DLD1 (cell line): ENCODE results near the gene ENPP3.
"Not testable (repeated sequence)": the region's sequence is repeated elsewhere in the genome, so short reads cannot be mapped to it uniquely, and the experiment has no call there.

Source experiments
- in situ Hi-C: cut with HindIII; loops from 2 replicates; pipeline ENCODE4 v1.10.0; 2017; ENCODE audit warnings: low sequenced_read_pairs

ENPP3 gene

DNA sequence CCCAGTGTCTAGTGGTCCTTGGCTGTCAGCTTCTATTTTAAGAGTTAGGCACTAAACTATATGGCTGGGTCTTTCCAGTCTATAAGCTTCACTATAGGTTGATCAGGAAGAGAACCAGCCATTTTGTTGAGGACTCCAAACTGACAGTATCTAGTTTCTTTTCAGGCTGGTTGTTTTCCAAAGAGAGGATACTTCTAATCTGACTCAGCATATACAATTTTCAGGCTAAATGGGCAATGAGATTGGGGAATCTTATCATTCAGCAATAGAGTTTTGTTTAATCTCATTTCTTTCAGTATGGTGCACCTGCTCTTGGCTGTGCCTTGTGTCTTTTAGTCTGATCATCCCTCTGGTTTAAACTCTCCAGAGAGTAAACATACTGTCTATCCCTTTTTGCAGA is 94.1 kb downstream of the ENPP3 start:
- in situ Hi-C loops = no loop called here

DNA sequence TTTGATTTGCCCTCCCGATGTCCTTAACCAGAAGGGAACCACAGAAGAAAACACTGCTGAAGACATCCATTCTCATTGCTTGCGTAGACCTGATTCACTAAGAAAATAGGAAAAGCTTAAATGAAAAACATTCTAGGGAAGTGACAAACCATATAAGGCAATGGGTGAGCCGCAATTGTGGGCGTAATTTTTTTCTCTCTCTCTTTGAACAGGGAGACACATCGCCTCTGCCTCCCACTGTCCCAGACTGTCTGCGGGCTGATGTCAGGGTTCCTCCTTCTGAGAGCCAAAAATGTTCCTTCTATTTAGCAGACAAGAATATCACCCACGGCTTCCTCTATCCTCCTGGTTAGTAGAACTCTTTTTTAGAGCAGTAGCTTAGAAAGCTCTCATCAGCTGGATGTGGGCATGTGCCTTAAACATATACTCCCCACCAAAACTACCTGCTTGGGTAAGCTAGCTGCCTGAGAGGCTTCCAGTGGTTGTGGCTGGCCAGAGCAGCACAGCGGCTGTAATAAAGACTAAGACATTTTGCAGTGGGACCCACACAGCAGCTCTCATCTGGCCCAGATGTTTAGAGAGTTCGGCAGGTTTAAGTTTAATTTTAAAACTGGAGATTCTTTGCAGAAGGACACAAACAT is 96.4 kb downstream of the ENPP3 start:
- in situ Hi-C loops = no loop called here

DNA sequence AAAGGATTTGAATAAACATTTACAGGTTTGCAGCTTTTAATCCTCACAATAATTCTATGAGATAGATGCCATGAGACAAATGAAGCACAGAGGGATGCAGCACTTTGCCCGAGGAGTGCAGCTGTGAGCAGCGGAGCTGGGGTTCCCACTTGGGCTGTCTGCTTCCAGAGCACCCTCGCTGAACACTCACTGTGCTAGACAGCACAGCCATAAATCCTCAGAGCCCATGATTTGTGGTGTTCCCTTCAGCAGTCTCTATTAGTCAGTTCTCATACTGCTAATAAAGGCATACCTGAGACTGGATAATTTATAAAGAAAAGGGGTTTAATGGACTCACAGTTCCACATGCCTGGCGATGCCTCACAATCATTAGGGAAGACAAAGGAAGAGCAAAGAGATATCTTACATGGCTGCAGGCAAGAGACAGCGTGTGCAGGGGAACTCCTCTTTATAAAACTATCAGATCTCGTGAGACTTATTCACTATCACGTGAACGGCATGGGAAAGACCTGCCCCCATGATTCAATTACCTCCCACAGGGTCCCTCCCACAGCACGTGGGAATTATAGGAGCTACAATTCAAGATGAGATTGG is 99.0 kb downstream of the ENPP3 start:
- in situ Hi-C loops = no loop called here

DNA sequence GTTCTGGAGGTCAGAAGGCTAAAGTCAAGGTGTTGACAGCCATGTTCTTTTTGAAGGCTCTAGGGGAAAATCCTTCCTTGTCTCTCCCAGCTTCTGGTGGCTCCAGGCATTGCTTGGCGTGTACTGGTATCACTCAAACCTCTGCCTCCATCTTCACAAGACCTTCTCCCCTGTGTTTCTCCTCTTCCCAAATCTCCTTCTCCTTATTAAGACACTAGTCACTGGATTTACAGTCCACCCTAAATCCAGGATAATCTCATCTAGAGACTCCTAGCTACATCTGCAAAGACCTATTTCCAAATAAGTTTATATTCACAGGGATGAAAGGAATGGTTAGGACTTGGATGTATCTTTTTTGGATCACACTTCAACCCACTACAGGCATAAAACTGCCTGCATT is 99.7 kb downstream of the ENPP3 start:
- in situ Hi-C loops = no loop called here

DNA sequence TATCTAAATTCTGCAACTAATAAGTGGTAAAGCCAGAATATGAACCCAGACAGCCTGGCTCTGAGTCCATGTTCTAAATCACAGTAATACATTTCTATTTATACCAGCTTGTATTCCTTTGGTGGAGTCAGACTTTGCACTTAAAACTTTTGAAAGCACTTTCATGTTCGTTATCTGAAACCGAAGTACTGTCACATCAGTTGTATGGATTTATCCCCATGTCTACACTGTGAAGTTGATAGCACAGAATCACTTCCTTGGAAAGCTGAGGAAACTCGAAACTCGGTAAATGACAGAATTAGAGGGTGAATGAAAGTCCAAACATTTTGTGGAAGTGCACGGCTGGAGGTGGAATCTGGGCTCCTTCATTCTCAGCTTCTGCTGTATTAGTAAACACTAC is 102.0 kb downstream of the ENPP3 start:
- in situ Hi-C loops = no loop called here

DNA sequence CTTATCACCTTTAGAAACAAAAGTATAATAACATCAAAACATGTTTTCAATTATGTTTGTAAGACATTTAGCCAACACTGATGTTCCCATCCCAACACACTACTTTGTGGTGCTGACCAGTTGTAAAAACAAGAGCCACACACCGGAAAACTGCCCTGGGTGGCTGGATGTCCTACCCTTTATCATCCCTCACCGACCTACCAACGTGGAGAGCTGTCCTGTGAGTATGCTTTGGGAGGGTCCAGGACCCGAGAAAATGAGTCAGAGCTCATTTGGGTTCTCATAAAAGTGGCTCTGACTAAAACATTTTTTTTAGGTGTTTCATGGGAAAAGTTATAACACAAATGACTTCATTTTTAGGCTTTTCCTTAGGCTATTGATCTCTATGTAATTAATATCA is 103.1 kb downstream of the ENPP3 start:
- in situ Hi-C loops = no loop called here

DNA sequence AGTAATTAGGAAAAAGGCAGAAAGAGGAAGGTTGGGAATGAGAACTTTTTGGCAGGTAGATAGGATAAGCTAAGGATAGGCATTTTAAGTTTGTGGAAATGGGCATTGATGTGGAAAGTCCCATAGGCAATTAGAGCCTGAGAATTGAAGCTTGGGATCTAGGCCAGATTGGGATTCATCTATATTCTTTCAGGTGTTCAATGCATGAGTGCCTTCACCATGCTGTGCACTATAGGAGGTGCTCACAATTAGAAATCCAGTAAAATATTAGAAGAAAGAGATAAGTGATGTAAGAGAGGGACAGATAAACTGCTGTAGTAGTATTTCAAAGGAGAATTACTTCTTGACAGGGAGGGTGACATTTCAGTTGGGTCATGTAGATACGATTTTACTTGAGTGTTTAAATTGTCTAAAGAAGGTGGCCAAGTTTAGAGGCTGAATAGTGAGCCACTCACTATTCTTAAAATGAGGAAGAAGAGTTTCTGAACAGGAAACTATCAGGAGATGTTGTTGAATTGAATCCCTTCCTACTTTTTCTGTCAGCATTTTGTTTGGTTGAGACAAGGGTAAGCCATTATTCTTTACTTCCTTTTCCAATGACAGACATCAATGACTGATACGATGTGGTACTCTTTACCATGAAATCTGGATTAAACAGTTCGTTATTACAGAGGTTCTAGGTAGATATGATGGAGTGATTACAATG is 104.7 kb downstream of the ENPP3 start:
- in situ Hi-C loops = no loop called here

DNA sequence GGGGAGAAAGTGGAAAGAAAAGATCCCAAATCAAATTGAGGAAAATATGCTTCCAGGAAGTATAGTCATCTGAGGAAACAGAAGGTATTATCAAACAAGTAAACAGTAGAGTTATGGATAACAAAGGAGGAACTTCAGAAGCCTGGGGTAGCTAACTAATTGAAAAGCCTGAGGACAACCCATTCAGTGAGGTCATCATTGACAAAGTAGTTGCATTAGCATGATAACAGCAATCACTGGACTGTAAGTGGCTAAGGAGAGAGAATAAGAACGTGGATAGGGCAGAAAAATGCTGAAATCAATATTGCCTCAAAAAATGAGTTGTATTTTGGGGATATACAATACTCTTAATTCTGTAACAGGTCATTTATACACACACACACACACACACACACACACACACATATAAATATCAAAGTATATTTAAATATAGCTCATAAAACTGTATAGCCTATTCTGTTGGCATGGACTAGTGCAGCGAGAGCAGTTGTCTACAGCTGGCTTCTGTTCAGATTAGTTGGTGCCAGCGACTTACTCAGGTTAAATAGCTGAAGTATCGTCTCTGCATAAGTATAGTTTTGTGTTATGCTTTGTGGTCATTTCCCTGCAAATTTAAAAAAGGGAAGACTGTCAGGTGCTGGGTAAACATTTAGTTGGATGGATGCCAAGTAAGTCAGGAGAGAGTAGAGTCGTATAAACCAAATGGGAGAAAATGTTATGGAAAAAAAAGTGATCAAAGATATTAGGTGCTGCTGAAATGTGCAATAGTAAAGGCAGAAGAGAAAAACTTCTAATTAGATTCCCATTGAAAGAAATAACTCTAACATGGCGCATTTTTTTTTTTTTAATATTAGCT is 107.6 kb downstream of the ENPP3 start:
- in situ Hi-C loops = no loop called here

DNA sequence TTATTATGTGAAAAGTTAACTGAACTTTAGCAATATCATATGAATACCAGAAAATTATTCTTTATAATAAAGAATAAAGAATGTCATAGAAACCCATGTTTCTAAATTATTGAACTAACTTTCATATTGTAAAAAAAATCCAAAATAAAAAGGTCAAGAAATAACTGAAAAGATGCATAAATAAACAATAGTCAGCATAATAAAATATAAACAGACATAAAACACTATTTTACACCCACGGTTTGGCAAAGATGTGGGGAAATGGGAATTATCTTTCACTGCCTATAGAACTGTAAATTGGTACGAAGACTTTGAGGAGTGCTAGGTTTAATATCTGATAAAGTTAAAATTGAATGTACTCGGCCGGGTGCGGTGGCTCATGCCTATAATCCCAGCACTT is 108.4 kb downstream of the ENPP3 start:
- in situ Hi-C loops = no loop called here

DNA sequence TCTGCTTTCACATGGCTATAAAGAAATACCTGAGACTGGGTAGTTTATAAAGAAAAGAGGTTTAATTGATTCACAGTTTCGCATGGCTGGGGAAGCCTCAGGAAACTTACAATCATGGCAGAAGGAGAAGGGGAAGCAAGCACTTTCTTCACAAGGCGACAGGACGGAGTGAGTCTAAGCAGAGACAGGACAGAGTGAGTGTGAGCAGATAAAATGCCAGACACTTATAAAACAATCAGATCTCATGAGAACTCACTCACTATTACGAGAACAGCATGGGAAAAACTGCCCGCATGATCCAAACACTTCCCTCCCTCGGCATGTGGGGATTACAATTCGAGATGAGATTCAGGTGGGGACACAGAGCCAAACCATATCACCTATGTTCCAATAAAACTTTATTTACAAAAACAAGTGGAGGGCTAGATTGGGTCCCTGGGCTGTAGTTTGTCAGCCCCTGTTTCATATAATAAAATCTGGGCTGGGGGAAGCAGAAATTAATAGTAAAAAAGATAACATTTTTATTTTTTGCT is 110.8 kb downstream of the ENPP3 start:
- in situ Hi-C loops = no loop called here

DNA sequence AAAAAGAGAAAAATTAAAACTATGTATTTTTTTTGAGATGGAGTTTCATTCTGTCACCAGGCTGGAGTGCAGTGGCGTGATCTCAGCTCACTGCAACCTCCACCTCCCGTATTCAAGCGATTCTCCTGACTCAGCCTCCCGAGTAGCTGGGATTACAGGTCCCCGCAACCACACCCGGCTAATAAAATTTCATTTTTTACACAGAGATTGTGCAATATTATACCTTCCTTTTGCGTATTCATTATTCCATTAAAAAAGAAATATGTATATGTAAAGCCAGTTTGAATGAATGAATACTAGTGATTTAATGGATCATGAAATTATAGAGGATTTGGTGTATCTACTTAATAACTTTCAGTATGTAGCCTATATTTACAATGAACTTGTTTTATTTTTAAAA is 111.9 kb downstream of the ENPP3 start:
- in situ Hi-C loops = no loop called here

DNA sequence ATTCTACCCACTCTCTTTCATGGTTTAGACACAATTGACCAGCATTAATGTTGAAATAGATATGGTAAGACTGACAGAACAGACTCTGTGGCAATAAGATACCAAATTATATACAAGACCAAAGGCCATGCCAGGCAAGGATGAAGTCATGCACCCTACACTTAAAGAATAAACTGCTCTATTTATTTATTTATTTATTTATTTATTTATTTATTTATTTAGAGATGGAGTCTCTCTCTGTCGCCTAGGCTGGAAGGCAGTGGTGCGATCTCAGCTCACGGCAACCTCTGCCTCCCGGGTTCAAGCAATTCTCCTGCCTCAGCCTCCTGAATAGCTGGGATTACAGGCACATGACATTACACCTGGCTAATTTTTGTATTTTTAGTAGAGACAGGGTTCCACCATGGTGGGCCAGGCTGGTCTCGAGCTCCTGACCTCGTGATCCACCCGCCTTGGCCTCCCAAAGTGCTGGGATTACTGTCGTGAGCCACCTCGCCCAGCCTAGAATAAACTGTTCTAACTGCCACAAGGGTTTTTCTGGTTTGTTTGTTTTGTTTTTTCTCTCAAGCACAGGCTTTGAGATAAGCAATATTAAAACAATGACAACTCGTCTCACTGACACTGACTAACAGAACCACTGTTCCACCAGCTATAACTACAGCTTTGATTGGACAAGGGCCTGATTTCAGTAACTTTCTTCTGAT is 114.1 kb downstream of the ENPP3 start:
- in situ Hi-C loops = not testable (repeated sequence)

DNA sequence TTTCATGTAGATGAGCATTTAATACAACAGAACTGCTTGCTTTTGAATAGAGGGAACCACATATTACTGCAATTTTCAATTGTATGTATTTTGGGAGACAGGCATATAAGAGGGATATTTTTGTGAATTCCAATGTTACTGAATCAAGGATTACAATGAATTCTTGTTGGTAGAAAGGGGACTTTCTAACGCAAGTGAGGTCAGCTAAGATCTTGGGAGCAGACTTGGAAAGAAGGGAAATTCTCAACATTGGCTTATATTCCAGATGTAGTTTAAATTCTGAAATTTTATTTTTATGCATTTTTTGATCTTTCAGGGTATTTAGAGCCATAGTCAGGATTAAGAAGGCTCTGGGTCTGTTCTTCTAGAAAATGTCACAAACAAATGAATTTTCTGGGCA is 117.0 kb downstream of the ENPP3 start:
- in situ Hi-C loops = no loop called here

DNA sequence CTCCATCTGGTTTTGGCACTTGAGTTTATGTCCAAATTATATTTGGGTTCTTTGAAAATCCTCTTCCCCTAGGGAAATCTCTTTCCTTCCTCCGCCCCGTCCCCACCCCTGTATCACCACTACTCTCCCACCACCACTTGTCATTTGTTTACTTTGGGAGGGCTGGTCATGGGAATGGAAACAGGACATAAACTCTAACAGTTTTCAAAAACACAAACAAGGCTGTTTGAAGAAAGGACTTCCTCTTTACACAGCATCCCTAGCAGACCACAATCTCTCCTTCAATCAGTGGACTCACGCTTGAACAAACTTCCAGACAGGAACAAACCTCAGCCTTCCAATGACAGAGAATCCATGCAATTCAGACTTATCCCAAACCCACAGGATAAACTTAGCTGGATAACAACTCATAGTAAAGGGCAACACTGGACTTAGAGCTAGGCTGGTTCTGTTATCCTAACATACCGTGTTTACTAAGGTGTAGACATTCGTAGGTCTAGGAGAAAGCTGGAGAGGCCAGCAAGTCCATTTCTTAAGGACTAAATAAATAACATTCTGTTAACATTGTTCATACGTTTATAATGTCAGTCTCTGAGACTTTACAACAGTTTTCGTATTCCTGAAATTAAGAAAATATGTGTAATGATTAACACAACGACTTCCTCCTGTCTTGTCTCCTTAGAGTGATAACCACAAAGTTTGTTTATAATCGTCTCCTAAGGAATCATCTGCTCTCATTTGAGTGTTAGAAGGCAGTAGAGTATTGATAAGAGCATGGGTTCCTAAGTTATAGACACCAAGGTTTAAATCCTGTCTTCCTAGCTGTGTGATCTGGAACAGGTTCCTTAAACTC is 117.8 kb downstream of the ENPP3 start:
- in situ Hi-C loops = no loop called here

DNA sequence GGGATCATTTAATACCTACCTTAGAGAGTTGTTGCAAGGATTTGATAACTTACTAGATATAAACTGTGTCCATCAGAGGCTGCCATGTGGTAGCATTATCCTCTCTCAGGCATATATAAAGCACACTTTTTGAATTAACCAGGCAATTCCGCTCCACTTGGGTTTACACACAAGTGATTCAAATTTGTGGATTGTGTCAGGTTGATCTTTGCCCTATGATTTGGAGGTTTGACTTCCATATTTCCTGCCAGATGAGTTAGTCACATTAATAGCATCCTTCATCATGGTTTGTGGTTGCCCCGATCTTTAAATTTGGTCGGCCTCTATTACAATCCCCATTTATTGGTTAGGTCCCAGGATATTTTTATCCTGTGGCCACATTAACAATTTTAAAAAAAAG is 118.5 kb downstream of the ENPP3 start:
- in situ Hi-C loops = no loop called here

DNA sequence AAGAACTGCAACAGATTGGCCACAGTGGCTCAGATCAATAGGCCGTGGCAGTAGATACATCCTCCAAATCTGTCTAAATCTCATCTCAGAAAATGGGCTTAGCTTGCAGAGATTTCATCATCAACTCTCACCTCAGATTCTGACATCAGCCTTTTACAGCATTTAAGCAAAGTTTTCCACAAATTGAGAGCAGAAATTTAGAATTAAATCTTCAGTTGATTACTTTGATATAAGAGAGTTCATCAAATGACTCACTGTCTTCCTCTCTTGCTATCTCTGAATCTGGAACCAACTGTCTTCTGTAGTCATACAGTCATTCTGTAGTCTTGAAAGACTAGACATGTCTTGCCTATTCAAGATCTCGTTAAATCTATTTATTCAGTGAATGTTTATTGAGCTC is 118.9 kb downstream of the ENPP3 start:
- in situ Hi-C loops = no loop called here

DNA sequence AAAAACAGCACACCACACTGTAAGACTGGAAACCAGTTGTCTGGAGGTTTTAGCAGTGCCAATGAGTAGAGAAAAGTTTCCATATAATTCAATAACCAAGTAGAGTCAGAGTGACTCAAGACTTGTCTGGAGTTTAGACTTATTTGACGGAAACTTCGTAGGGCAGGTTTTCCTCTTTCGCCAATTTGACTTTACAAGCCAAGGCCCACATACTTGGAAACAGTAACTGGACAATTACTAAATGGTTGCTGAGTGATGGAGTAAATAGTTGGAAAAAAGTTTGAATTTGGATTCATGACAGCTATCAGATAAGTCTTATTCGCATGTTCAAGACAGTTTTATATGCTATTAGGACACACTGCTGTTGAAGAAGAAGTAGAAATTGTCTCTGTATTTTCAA is 121.8 kb downstream of the ENPP3 start:
- in situ Hi-C loops = no loop called here

DNA sequence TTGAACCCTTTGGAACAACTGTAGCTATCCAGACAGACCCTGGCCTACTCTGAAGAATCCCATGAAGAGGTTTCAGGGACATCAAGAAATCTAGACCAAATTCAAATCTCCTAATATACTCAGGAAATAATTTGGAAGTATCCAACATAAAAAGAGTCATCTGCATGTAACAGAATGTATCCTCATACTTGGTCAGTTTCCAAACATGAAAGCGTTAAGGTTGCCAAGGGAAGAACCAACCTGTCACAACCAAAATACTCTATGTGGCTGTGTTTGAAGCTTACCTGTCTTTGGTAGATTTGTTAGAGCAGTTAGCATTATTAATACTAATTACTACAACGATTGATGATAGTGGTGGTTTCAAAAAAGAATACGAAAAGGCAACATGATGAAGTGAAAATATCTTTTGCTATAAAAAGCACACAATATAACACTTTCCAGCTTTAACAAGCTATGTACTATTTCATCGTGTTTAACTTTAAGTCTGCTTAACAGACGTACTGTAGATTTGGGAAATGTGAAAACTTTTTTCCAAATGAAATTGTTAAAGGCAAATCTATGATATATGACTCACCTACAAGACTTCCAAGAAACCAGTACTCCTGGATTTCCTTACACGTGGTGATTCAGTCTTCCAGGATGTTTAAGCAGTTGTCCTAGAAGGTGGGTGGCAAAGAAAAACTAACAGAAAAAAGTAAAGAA is 124.1 kb downstream of the ENPP3 start:
- in situ Hi-C loops = no loop called here

DNA sequence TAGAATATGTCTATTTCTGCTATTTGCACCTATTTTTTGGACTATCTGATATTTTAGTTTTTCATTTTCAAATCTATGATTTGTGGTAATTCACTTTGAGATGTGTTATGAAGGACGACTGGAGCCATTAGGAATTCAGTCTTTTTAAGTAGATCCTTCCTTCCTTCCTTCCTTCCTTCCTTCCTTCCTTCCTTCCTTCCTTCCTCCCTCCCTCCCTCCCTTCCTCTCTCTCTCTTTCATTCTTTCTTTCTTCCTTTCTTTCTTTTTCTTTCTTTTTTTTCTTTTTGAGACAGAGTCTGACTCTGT is 124.6 kb downstream of the ENPP3 start:
- in situ Hi-C loops = no loop called here
